Tibial artery (tissue), 4 donors: Measurements from ENCODE around the gene THEM4.

ENCODE experiments used
- DNase-seq, 2 donors: peaks; one replicate each; pipeline ENCODE4 v3.0.0-alpha.2; 2019
- H3K27ac ChIP-seq, 2 donors: fragments of 200-600 bp; sonication (generic) in 1 of 2; 1 replicate in 1 of 2; 2 replicates in 1 of 2; pipeline ENCODE4 v1.5.1; 2018 to 2019; ENCODE audit warnings: mild to moderate bottlenecking in 1 of 2
- H3K27me3 ChIP-seq, 2 donors: fragments of 200-600 bp; sonication (generic) in 1 of 2; one replicate each; pipeline versions ENCODE4 v1.5.1 to v1.6.0; 2016 to 2019
- H3K36me3 ChIP-seq, 3 donors: fragments of 200-600 bp; sonication (generic) in 2 of 3; one replicate each; pipeline ENCODE4 v1.5.1; 2016 to 2019; ENCODE audit warnings: mild to moderate bottlenecking in 2 of 3
- H3K4me1 ChIP-seq, 4 donors: fragments of 200-600 bp; sonication (generic) in 2 of 4; 1 replicate in 3 of 4; 2 replicates in 1 of 4; pipeline ENCODE4 v1.5.1; 2016 to 2019
- H3K4me3 ChIP-seq, 2 donors: fragments of 200-600 bp; sonication (generic) in 1 of 2; 1 replicate in 1 of 2; 2 replicates in 1 of 2; pipeline ENCODE4 v1.5.1; 2018 to 2019; ENCODE audit warnings: mild to moderate bottlenecking in 2 of 2
- H3K9me3 ChIP-seq, 3 donors: fragments of 200-600 bp; sonication (generic) in 1 of 3; one replicate each; pipeline ENCODE4 v1.5.1; 2016 to 2019
- intact Hi-C: fragments of 100-400 bp; cut with DNase I; formaldehyde crosslinking; loops from one replicate; pipeline ENCODE4 v1.15.0; 2023; ENCODE audit warnings: low total_unique reads
- TF ChIP-seq, protein P1 (sequence below), 2 experiments: fragments of 200-600 bp in 1 of 2; fragments of 450-650 bp in 1 of 2; IDR thresholded peaks; one replicate each; pipeline ENCODE4 v1.5.1; 2017 to 2019; ENCODE audit warnings: antibody characterized with exemption in 2 of 2, mild to moderate bottlenecking in 1 of 2, moderate library complexity in 1 of 2

The THEM4 gene

GRCh38 chr1:151949371-151950193 lies 40.3 kb upstream of the THEM4 start:
- intact Hi-C loops = no loop called here
- DNase-seq = no peak
- Histone ChIP-seq H3K9me3 (no peaks in the 10 kb centered on the region), H3K4me3 (no peak overlapping the region), H3K36me3 (no peaks in the 10 kb centered on the region), H3K27me3 (no peaks in the 10 kb centered on the region), H3K4me1 (peaks cover 0 to 19% (median 8%) of the 10 kb centered on the region in 4 donors), H3K27ac (no peak overlapping the region)
- TF ChIP-seq, protein P1, sequence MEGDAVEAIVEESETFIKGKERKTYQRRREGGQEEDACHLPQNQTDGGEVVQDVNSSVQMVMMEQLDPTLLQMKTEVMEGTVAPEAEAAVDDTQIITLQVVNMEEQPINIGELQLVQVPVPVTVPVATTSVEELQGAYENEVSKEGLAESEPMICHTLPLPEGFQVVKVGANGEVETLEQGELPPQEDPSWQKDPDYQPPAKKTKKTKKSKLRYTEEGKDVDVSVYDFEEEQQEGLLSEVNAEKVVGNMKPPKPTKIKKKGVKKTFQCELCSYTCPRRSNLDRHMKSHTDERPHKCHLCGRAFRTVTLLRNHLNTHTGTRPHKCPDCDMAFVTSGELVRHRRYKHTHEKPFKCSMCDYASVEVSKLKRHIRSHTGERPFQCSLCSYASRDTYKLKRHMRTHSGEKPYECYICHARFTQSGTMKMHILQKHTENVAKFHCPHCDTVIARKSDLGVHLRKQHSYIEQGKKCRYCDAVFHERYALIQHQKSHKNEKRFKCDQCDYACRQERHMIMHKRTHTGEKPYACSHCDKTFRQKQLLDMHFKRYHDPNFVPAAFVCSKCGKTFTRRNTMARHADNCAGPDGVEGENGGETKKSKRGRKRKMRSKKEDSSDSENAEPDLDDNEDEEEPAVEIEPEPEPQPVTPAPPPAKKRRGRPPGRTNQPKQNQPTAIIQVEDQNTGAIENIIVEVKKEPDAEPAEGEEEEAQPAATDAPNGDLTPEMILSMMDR (IDR thresholded peaks at IDR 0.05) = no peak

GRCh38 chr1:151948506-151948905 lies 39.2 kb upstream of the THEM4 start:
- Histone ChIP-seq H3K27me3 (no peaks in the 10 kb centered on the region), H3K4me3 (no peak overlapping the region), H3K4me1 (peaks cover 0 to 25% (median 10%) of the 10 kb centered on the region in 4 donors), H3K9me3 (no peaks in the 10 kb centered on the region), H3K36me3 (no peaks in the 10 kb centered on the region), H3K27ac (no peak overlapping the region)
- intact Hi-C loops = no loop called here
- TF ChIP-seq, protein P1 (IDR thresholded peaks at IDR 0.05) = no peak
- no peak for DNase-seq

DNA sequence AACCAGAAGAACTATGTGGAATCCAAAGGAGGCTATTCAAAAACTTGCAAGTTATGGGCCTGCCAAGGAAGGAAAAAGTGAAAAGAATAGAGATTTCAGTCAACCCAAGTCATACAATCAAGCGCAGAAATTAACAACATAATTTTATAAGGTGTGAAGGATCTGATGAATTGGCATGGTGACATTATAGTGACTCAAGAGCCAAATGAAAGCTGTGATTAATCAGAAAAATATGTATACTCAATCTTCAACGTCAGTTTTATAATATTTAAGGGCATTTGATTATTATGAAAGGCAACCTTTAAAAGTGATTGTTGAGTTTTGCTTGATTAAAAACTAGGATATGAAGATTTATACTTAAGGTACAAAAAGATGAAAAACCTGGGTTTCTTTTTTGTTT lies 37.8 kb upstream of the THEM4 start:
- H3K4me1 ChIP-seq = peaks cover 0 to 25% (median 10%) of the 10 kb centered on the region in 4 donors
- no peak for DNase-seq
- intact Hi-C loops = no loop called here

GRCh38 chr1:151945725-151946722 lies 36.7 kb upstream of the THEM4 start:
- no peaks in the 10 kb centered on the region for H3K27me3 ChIP-seq
- TF ChIP-seq, protein P1 (IDR thresholded peaks at IDR 0.05) = peak in 1 of 2 experiments; percentile 10
- no peaks in the 10 kb centered on the region for H3K36me3 ChIP-seq
- H3K4me3 ChIP-seq = no peak overlapping the region
- peak; percentile 91 to 94 for DNase-seq
- intact Hi-C loops = no loop called here
- peak overlapping the region; percentile 65 to 68 for H3K27ac ChIP-seq
- peaks cover 3 to 35% (median 11%) of the 10 kb centered on the region in 4 donors for H3K4me1 ChIP-seq
- no peaks in the 10 kb centered on the region for H3K9me3 ChIP-seq

More for the DNA sequence above, 37.8 kb upstream of the THEM4 start:
- H3K27ac ChIP-seq = no peak overlapping the region
- H3K27me3 ChIP-seq = no peaks in the 10 kb centered on the region
- H3K9me3 ChIP-seq = no peaks in the 10 kb centered on the region
- TF ChIP-seq, protein P1 (IDR thresholded peaks at IDR 0.05) = no peak
- H3K4me3 ChIP-seq = no peak overlapping the region
- H3K36me3 ChIP-seq = no peaks in the 10 kb centered on the region

- Histone ChIP-seq H3K27me3 (no peaks in the 10 kb centered on the region), H3K27ac (peak overlapping the region; percentile 65 to 68), H3K9me3 (no peaks in the 10 kb centered on the region), H3K4me3 (no peak overlapping the region), H3K4me1 (peaks cover 3 to 38% (median 11%) of the 10 kb centered on the region in 4 donors), H3K36me3 (no peaks in the 10 kb centered on the region)
- TF ChIP-seq, protein P1 (IDR thresholded peaks at IDR 0.05) = no peak
- no peak for DNase-seq
- intact Hi-C loops = no loop called here
Measured at GRCh38 chr1:151944857-151945575, 35.7 kb upstream of the THEM4 start.
